ENCODE measurements around the gene COL13A1. TPM values are rescaled to one million over a fixed set of nuclear protein-coding genes. Genes with fewer than 3 reads are reported as not detected.
A peak's percentile ranks its signal among the peaks of the same experiment; 100 is the strongest.

The COL13A1 gene
- total RNA-seq, 1 donor from 2014 or later: 9.5 TPM

GRCh38 chr10:69758310-69758728 is 43.4 kb upstream of the COL13A1 start:
- no peak for TF ChIP-seq CTCF (conservative IDR thresholded peaks at IDR 0.05)
- H3K4me3 Mint-ChIP-seq: no peak overlapping the region
- no peaks in the 10 kb centered on the region for H3K36me3 Mint-ChIP-seq (ENCODE audit: low read depth)
- H3K9me3 Mint-ChIP-seq: no peaks in the 10 kb centered on the region
- no peaks in the 10 kb centered on the region for H3K4me1 Mint-ChIP-seq
- no peak for DNase-seq (ENCODE audit: low read depth, low spot score)
- no peaks in the 10 kb centered on the region for H3K27me3 Mint-ChIP-seq (ENCODE audit: low read depth)
- no peak overlapping the region for H3K27ac Mint-ChIP-seq (ENCODE audit: unreplicated experiment)

GRCh38 chr10:69759641-69760040 is 42.1 kb upstream of the COL13A1 start:
- Mint-ChIP-seq H3K4me1 (no peaks in the 10 kb centered on the region), H3K9me3 (no peaks in the 10 kb centered on the region)

GRCh38 chr10:69760072-69760471 is 41.6 kb upstream of the COL13A1 start:
- H3K27ac Mint-ChIP-seq (ENCODE audit: unreplicated experiment): no peak overlapping the region
- H3K4me3 Mint-ChIP-seq: no peak overlapping the region
- no peaks in the 10 kb centered on the region for H3K27me3 Mint-ChIP-seq (ENCODE audit: low read depth)
- no peak for TF ChIP-seq CTCF (conservative IDR thresholded peaks at IDR 0.05)
- H3K4me1 Mint-ChIP-seq: no peaks in the 10 kb centered on the region
- H3K9me3 Mint-ChIP-seq: no peaks in the 10 kb centered on the region
- H3K36me3 Mint-ChIP-seq (ENCODE audit: low read depth): no peaks in the 10 kb centered on the region
- DNase-seq (ENCODE audit: low read depth, low spot score): no peak

More at GRCh38 chr10:69759641-69760040, 42.1 kb upstream of the COL13A1 start:
- no peak for TF ChIP-seq CTCF (conservative IDR thresholded peaks at IDR 0.05)
- Mint-ChIP-seq H3K27me3 (ENCODE audit: low read depth) (no peaks in the 10 kb centered on the region), H3K36me3 (ENCODE audit: low read depth) (no peaks in the 10 kb centered on the region), H3K27ac (ENCODE audit: unreplicated experiment) (peak overlapping the region; percentile 73), H3K4me3 (no peak overlapping the region)
- no peak for DNase-seq (ENCODE audit: low read depth, low spot score)

- H3K9me3 Mint-ChIP-seq: no peaks in the 10 kb centered on the region
Observed at GRCh38 chr10:69761320-69761719, 40.4 kb upstream of the COL13A1 start.

GRCh38 chr10:69766161-69766910 is 35.4 kb upstream of the COL13A1 start:
- H3K9me3 Mint-ChIP-seq: no peaks in the 10 kb centered on the region
- no peak overlapping the region for H3K27ac Mint-ChIP-seq (ENCODE audit: unreplicated experiment)
- no peaks in the 10 kb centered on the region for H3K27me3 Mint-ChIP-seq (ENCODE audit: low read depth)
- H3K36me3 Mint-ChIP-seq (ENCODE audit: low read depth): no peaks in the 10 kb centered on the region
- no peak overlapping the region for H3K4me3 Mint-ChIP-seq
- no peak for TF ChIP-seq CTCF (conservative IDR thresholded peaks at IDR 0.05)
- no peak for DNase-seq (ENCODE audit: low read depth, low spot score)
- H3K4me1 Mint-ChIP-seq: peaks cover 21% of the 10 kb centered on the region

More at GRCh38 chr10:69761320-69761719, 40.4 kb upstream of the COL13A1 start:
- Mint-ChIP-seq H3K27ac (ENCODE audit: unreplicated experiment) (no peak overlapping the region), H3K4me1 (no peaks in the 10 kb centered on the region), H3K27me3 (ENCODE audit: low read depth) (no peaks in the 10 kb centered on the region), H3K36me3 (ENCODE audit: low read depth) (no peaks in the 10 kb centered on the region), H3K4me3 (no peak overlapping the region)
- TF ChIP-seq CTCF (conservative IDR thresholded peaks at IDR 0.05): no peak
- no peak for DNase-seq (ENCODE audit: low read depth, low spot score)

Measured in neural crest cell (in vitro differentiated cells).